ENCODE data around the gene PCYT2. TPM values are rescaled to one million over a fixed set of nuclear protein-coding genes. Genes with fewer than 3 reads are reported as not detected.
A peak's percentile ranks its signal among the peaks of the same experiment; 100 is the strongest.

Gene PCYT2
- polyA plus RNA-seq, result 33.8 TPM
- long read RNA-seq, donor 1, full-length matches to known transcripts, result 7 of 7 reads
- long read RNA-seq, donor 1, partial matches to known transcripts, result 0 of 7 reads
- long read RNA-seq, donor 1, other reads (novel, unspliced or antisense), result 0 of 7 reads
- long read RNA-seq, donor 2, full-length matches to known transcripts, result 16 of 16 reads
- long read RNA-seq, donor 2, partial matches to known transcripts, result 0 of 16 reads
- long read RNA-seq, donor 2, other reads (novel, unspliced or antisense), result 0 of 16 reads
- long read RNA-seq, donor 3, result 0 reads
- long read RNA-seq, donor 4, full-length matches to known transcripts, result 1 of 1 reads
- long read RNA-seq, donor 4, partial matches to known transcripts, result 0 of 1 reads
- long read RNA-seq, donor 4, other reads (novel, unspliced or antisense), result 0 of 1 reads
- long read RNA-seq, donor 5, full-length matches to known transcripts, result 8 of 8 reads
- long read RNA-seq, donor 5, partial matches to known transcripts, result 0 of 8 reads
- long read RNA-seq, donor 5, other reads (novel, unspliced or antisense), result 0 of 8 reads
- long read RNA-seq, donor 6, full-length matches to known transcripts, result 10 of 10 reads
- long read RNA-seq, donor 6, partial matches to known transcripts, result 0 of 10 reads
- long read RNA-seq, donor 6, other reads (novel, unspliced or antisense), result 0 of 10 reads
- long read RNA-seq, donor 7, full-length matches to known transcripts, result 2 of 2 reads
- long read RNA-seq, donor 7, partial matches to known transcripts, result 0 of 2 reads
- long read RNA-seq, donor 7, other reads (novel, unspliced or antisense), result 0 of 2 reads
- long read RNA-seq, donor 8, full-length matches to known transcripts, result 14 of 20 reads
- long read RNA-seq, donor 8, partial matches to known transcripts, result 0 of 20 reads
- long read RNA-seq, donor 8, other reads (novel, unspliced or antisense), result 6 of 20 reads
- long read RNA-seq, donor 9, full-length matches to known transcripts, result 15 of 15 reads
- long read RNA-seq, donor 9, partial matches to known transcripts, result 0 of 15 reads
- long read RNA-seq, donor 9, other reads (novel, unspliced or antisense), result 0 of 15 reads
- long read RNA-seq, donor 10, full-length matches to known transcripts, result 14 of 14 reads
- long read RNA-seq, donor 10, partial matches to known transcripts, result 0 of 14 reads
- long read RNA-seq, donor 10, other reads (novel, unspliced or antisense), result 0 of 14 reads
- long read RNA-seq, donor 11, full-length matches to known transcripts, result 8 of 8 reads
- long read RNA-seq, donor 11, partial matches to known transcripts, result 0 of 8 reads
- long read RNA-seq, donor 11, other reads (novel, unspliced or antisense), result 0 of 8 reads

DNA sequence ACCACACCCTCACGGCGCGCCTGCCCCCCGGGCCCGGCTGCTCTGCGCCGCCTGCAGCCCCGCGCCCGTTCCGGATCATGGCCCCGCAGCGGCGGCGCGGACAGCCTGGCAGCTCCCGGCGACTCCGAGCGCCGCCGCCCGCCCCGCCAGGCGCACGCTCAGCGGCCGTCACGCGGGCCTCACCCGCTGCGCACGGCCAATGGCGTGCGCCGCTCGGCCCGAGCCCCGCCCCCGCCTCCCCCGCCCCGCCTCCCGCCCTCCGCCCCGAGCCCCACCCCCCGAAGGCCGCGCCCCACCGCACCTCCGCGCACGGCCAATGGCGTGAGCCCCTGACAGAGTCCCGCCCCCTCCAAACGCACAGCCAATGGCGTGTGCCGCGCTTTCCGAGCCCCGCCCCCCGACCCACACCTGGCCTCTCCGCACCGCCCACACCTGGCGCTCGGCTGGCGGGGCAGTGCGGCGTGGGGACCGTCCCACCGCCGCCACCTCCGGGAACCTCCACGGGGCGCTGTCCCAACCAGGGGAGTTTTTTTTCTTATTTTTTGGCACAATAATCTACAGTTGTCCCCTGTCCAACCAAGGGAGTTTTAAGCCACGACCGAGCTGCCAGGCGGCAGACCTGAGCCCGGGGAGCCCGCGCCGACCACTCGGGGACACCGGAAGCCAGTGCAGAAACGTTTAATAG, at the start of gene PCYT2:
Gene PCYT2 (minus strand): TSS at position 123 of the 685 bp plus-strand sequence. CDS start 44 bp downstream, at position 79.
- Histone ChIP-seq H3K27ac (ENCODE audit: low read length) (peak within 1 kb of the TSS; percentile 98), H3K27me3 (ENCODE audit: control insufficient read depth, insufficient read depth, low read length) (no peaks in the 10 kb centered on the region), H3K4me1 (ENCODE audit: control insufficient read depth, insufficient read depth, low read length) (peaks cover 19% of the 10 kb centered on the region), H3K4me3 (ENCODE audit: low read length) (peak within 1 kb of the TSS; percentile 91), H3K36me3 (ENCODE audit: control insufficient read depth, insufficient read depth, low read length) (peaks cover 72% of the 10 kb centered on the region), H3K9me3 (ENCODE audit: control insufficient read depth, low read depth, low read length) (peaks cover 5% of the 10 kb centered on the region)
- peak; percentile 91 to 92 for DNase-seq
- no CpG with 5 or more reads among the region's 84 CpGs for WGBS (ENCODE audit: insufficient coverage, low lambda C conversion rate)

DNA sequence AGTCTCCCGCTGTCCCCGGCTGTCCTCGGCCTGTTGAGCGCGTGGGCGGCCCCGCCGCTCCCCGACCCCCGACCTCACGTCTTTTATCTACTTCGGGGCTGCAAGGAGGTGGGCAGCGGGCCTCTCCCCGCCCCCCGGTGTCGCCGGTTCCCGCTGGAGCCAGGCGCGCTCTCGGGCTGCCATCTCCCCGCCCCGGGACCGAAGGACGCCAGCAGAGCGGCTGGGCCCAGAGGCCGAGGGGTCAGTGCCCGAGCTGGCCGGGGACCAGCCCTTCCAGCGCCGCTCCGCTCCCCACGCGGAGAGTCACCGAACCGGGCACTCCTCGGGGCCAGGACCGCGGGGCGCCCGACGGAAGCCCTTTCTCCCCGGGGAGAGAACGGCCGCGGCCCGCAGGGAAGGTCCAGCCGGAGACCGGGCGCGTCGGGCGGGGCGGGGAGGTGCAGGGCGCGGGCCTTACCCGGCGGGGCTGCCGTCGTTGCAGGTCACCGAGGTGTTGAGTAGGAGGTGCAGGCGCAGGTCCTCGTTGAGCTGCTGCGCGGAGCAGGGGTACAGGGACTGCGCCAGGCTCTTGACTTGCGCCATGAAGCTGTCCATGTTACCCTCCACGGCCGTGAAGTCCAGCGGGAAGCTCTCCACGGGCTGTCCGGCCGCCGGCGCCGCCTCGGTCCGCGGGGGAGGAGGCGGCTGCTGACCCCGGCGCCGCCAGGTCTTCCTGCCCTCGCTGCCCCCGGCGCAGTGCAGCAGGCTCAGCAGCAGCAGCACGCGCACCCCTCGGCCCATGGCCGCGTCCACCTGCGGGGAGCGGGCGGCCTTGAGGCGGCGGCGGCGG, 49.1 kb upstream of the PCYT2 start:
- peak overlapping the region; percentile 21 for H3K4me3 ChIP-seq (ENCODE audit: low read length)
- no peaks in the 10 kb centered on the region for H3K36me3 ChIP-seq (ENCODE audit: control insufficient read depth, insufficient read depth, low read length)
- no peak for DNase-seq
- no peak overlapping the region for H3K27ac ChIP-seq (ENCODE audit: low read length)
- H3K27me3 ChIP-seq (ENCODE audit: control insufficient read depth, insufficient read depth, low read length), result peaks cover 67% of the 10 kb centered on the region
- peaks cover 5% of the 10 kb centered on the region for H3K4me1 ChIP-seq (ENCODE audit: control insufficient read depth, insufficient read depth, low read length)
- WGBS (ENCODE audit: insufficient coverage, low lambda C conversion rate), result no CpG with 5 or more reads among the region's 98 CpGs
- H3K9me3 ChIP-seq (ENCODE audit: control insufficient read depth, low read depth, low read length), result peaks cover 8% of the 10 kb centered on the region

- Histone ChIP-seq H3K4me3 (ENCODE audit: low read length) (peak overlapping the region; percentile 24), H3K9me3 (ENCODE audit: control insufficient read depth, low read depth, low read length) (peaks cover 8% of the 10 kb centered on the region), H3K27ac (ENCODE audit: low read length) (no peak overlapping the region), H3K36me3 (ENCODE audit: control insufficient read depth, insufficient read depth, low read length) (no peaks in the 10 kb centered on the region), H3K4me1 (ENCODE audit: control insufficient read depth, insufficient read depth, low read length) (peaks cover 5% of the 10 kb centered on the region), H3K27me3 (ENCODE audit: control insufficient read depth, insufficient read depth, low read length) (peaks cover 62% of the 10 kb centered on the region)
- WGBS (ENCODE audit: insufficient coverage, low lambda C conversion rate), result no CpG with 5 or more reads among the region's 112 CpGs
- peak in 1 of 2 donors; percentile 52 for DNase-seq
These were observed 48.3 kb upstream of the PCYT2 start for GRCh38 chr17:81959362-81960129.

GRCh38 chr17:81958633-81959342, 47.6 kb upstream of the PCYT2 start:
- Histone ChIP-seq H3K36me3 (ENCODE audit: control insufficient read depth, insufficient read depth, low read length) (no peaks in the 10 kb centered on the region), H3K27me3 (ENCODE audit: control insufficient read depth, insufficient read depth, low read length) (peaks cover 54% of the 10 kb centered on the region), H3K9me3 (ENCODE audit: control insufficient read depth, low read depth, low read length) (peaks cover 8% of the 10 kb centered on the region), H3K4me3 (ENCODE audit: low read length) (no peak overlapping the region), H3K4me1 (ENCODE audit: control insufficient read depth, insufficient read depth, low read length) (peaks cover 5% of the 10 kb centered on the region), H3K27ac (ENCODE audit: low read length) (no peak overlapping the region)
- no peak for DNase-seq
- WGBS (ENCODE audit: insufficient coverage, low lambda C conversion rate), result no CpG with 5 or more reads among the region's 15 CpGs

- no CpG with 5 or more reads among the region's 19 CpGs for WGBS (ENCODE audit: insufficient coverage, low lambda C conversion rate)
- no peak overlapping the region for H3K4me3 ChIP-seq (ENCODE audit: low read length)
- no peak for DNase-seq
- H3K36me3 ChIP-seq (ENCODE audit: control insufficient read depth, insufficient read depth, low read length), result no peaks in the 10 kb centered on the region
- peaks cover 48% of the 10 kb centered on the region for H3K27me3 ChIP-seq (ENCODE audit: control insufficient read depth, insufficient read depth, low read length)
- H3K27ac ChIP-seq (ENCODE audit: low read length), result no peak overlapping the region
- peaks cover 5% of the 10 kb centered on the region for H3K4me1 ChIP-seq (ENCODE audit: control insufficient read depth, insufficient read depth, low read length)
- peaks cover 8% of the 10 kb centered on the region for H3K9me3 ChIP-seq (ENCODE audit: control insufficient read depth, low read depth, low read length)
These were observed 46.7 kb upstream of the PCYT2 start for GRCh38 chr17:81957691-81958432.

DNA sequence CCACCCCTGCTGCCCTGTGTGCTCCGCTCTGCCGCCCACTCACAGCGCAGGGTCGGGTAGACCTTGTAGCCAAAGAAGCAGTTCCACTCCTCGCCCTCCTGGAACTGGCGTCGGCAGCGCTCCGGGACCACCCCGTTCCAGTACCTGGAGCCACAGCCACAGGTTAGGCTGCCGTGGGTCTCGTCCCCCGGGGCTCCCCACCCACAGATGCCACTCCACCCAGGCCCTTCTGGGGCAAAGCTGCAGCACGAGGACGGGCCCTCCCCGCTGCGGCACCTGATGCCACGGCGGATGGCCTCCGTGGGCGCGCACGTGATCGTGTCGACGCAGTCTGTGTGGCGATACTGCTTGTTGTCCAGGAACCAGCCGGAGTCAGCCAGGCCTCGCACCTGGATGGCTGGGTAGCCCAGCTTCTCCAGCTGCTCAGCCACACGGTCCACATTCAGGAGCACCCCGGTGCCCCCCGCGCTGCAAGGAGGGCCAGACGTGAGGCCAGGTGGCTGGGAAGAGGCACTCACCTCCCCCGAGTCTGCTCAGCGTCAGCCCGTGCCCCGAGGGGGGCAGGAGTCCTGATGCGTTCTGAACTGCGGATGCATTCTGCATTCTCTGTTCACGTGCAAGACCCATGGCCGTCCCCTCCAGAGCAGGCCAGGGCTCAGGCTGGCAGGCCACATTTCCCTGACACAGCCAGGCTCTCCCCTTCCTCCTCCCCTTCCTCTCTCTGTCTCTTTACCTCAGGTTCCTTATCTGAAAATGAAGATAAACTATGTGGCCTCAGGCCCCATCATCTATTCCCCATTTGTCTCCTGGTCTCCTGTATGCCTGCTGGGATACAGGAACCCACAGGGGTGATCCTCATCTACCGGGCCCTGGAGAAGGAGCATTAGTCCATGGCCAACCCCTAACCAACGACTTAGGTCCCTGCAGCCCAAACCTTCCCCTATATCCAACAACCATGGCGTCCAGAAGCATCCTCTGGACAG, 45.7 kb upstream of the PCYT2 start:
- Histone ChIP-seq H3K4me1 (ENCODE audit: control insufficient read depth, insufficient read depth, low read length) (peaks cover 5% of the 10 kb centered on the region), H3K27me3 (ENCODE audit: control insufficient read depth, insufficient read depth, low read length) (peaks cover 40% of the 10 kb centered on the region), H3K4me3 (ENCODE audit: low read length) (no peak overlapping the region), H3K27ac (ENCODE audit: low read length) (no peak overlapping the region), H3K9me3 (ENCODE audit: control insufficient read depth, low read depth, low read length) (peaks cover 6% of the 10 kb centered on the region), H3K36me3 (ENCODE audit: control insufficient read depth, insufficient read depth, low read length) (no peaks in the 10 kb centered on the region)
- no CpG with 5 or more reads among the region's 45 CpGs for WGBS (ENCODE audit: insufficient coverage, low lambda C conversion rate)
- no peak for DNase-seq

DNA sequence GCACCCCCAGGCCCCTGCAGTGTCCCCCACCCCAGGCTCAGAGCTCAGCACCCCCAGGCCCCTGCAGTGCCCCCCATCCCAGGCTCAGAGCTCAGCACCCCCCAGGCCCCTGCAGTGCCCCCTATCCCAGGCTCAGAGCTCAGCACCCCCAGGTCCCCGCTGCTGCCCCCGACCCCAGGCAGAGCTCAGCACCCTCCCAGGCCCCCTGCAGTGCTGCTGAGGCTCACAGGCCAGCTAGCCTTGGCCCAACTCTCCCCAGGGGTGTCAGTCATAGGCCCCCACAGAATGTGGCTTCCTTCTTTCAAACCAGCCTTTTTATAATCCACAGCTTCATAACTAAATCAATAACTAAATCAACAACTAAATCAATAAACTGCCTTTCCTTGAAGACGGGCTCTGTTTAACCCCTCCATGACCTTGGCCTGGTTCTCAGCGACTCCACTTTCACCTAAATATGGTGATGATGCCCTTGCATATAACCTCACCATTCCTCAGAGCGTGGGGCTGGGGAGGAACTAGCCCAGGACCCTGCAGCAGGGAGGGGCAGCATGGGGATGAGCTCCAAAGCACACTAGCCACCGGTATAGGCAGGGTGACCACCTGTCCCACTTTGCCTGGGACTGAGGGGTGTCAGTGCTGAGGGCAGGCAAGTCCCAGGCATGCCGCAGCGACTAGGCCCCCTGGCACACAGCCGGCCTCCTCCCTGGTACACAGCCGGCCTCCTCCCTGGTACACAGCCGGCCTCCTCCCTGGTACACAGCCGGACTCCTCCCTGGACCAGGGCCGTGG, 44.8 kb upstream of the PCYT2 start:
- no peak overlapping the region for H3K27ac ChIP-seq (ENCODE audit: low read length)
- H3K36me3 ChIP-seq (ENCODE audit: control insufficient read depth, insufficient read depth, low read length), result no peaks in the 10 kb centered on the region
- no peak overlapping the region for H3K4me3 ChIP-seq (ENCODE audit: low read length)
- peaks cover 5% of the 10 kb centered on the region for H3K4me1 ChIP-seq (ENCODE audit: control insufficient read depth, insufficient read depth, low read length)
- no peak for DNase-seq
- peaks cover 6% of the 10 kb centered on the region for H3K9me3 ChIP-seq (ENCODE audit: control insufficient read depth, low read depth, low read length)
- no CpG with 5 or more reads among the region's 13 CpGs for WGBS (ENCODE audit: insufficient coverage, low lambda C conversion rate)
- peaks cover 35% of the 10 kb centered on the region for H3K27me3 ChIP-seq (ENCODE audit: control insufficient read depth, insufficient read depth, low read length)
